ENCODE data around the gene CORO2B.

CORO2B gene

DNA sequence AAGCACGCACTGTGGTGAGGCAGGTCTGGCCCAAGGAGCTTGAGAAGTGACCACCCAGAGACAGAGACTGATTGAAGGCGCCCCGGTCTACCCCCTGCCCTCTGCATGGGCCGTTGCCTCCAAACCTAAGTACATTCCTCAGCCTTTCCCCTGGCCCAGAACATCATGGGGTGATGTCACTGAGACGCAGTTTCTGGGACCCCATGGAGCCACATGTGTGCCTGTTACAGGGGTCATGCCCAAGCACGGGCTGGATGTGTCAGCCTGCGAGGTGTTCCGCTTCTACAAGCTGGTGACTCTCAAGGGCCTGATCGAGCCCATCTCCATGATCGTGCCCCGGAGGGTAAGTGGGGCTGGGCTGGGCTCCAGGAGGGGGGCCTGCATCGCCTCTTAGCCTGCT, 139.7 kb downstream of the CORO2B start (continued):
- no peak for TF ChIP-seq TSHZ2 (CRISPR knock-in tag; IDR thresholded peaks at IDR 0.05)

DNA sequence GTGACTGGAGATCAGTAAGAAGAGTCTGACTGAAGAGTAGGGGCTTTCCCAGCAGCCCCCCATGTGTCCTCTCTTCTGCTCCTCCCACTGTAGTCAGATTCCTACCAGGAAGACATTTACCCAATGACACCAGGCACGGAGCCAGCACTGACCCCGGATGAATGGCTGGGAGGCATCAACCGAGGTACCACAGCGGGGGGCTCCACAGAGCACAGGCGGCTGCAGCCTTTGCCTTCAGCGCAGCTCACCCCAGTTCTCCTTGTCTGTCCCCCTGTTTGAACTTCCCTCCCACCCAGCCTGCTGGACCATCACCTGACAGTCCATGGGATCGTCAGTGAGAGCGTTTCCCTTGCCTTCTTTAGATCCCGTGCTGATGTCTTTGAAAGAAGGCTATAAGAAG, 140.3 kb downstream of the CORO2B start:
- no peak for ATAC-seq
- TF ChIP-seq CSDC2 (CRISPR knock-in tag; IDR thresholded peaks at IDR 0.05) (no peak), TCF4 (CRISPR knock-in tag; IDR thresholded peaks at IDR 0.05; ENCODE audit: borderline replicate concordance) (no peak), SNAI2 (CRISPR knock-in tag; IDR thresholded peaks at IDR 0.05) (no peak), OSR1 (CRISPR knock-in tag; IDR thresholded peaks at IDR 0.05) (no peak)

GRCh38 chr15:68719672-68720071, 140.9 kb downstream of the CORO2B start:
- ATAC-seq = no peak
- TF ChIP-seq TOX (CRISPR knock-in tag; IDR thresholded peaks at IDR 0.05; ENCODE audit: borderline replicate concordance) (no peak), OSR1 (CRISPR knock-in tag; IDR thresholded peaks at IDR 0.05) (no peak), ZNF565 (CRISPR knock-in tag; conservative IDR thresholded peaks at IDR 0.05; ENCODE audit: low read depth) (no peak), ESRRG (CRISPR knock-in tag; IDR thresholded peaks at IDR 0.05) (no peak), PPARA (CRISPR knock-in tag; IDR thresholded peaks at IDR 0.05; ENCODE audit: borderline replicate concordance) (no peak), RARB (CRISPR knock-in tag; IDR thresholded peaks at IDR 0.05) (no peak), ZNF8 (CRISPR knock-in tag; IDR thresholded peaks at IDR 0.05) (no peak), SNAI2 (CRISPR knock-in tag; IDR thresholded peaks at IDR 0.05) (no peak), ZNF70 (CRISPR knock-in tag; IDR thresholded peaks at IDR 0.05) (no peak), ZFP30 (CRISPR knock-in tag; IDR thresholded peaks at IDR 0.05) (no peak), ARNTL (CRISPR knock-in tag; IDR thresholded peaks at IDR 0.05; ENCODE audit: borderline replicate concordance, low read depth) (no peak), GLIS3 (CRISPR knock-in tag; IDR thresholded peaks at IDR 0.05) (no peak), CSDC2 (CRISPR knock-in tag; IDR thresholded peaks at IDR 0.05) (no peak), CSRNP3 (CRISPR knock-in tag; IDR thresholded peaks at IDR 0.05) (no peak), TCF4 (CRISPR knock-in tag; IDR thresholded peaks at IDR 0.05; ENCODE audit: borderline replicate concordance) (no peak), BACH2 (CRISPR knock-in tag; IDR thresholded peaks at IDR 0.05; ENCODE audit: borderline replicate concordance) (no peak), POU6F1 (CRISPR knock-in tag; IDR thresholded peaks at IDR 0.05; ENCODE audit: borderline replicate concordance, low read depth) (no peak), ZC3H10 (CRISPR knock-in tag; IDR thresholded peaks at IDR 0.05) (no peak), TSHZ2 (CRISPR knock-in tag; IDR thresholded peaks at IDR 0.05) (no peak)
- TF ChIP-seq, protein P1, sequence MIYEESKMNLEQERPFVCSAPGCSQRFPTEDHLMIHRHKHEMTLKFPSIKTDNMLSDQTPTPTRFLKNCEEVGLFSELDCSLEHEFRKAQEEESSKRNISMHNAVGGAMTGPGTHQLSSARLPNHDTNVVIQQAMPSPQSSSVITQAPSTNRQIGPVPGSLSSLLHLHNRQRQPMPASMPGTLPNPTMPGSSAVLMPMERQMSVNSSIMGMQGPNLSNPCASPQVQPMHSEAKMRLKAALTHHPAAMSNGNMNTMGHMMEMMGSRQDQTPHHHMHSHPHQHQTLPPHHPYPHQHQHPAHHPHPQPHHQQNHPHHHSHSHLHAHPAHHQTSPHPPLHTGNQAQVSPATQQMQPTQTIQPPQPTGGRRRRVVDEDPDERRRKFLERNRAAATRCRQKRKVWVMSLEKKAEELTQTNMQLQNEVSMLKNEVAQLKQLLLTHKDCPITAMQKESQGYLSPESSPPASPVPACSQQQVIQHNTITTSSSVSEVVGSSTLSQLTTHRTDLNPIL (CRISPR knock-in tag; IDR thresholded peaks at IDR 0.05; ENCODE audit: low read depth) = no peak

Measured in SK-N-SH treated with all-trans-retinoic acid at 6 μM for 48 hours (cell line).